CD4-positive, alpha-beta T cell (primary cell): ENCODE data around the gene ATG10. TPM values are rescaled to one million over a fixed set of nuclear protein-coding genes. Genes with fewer than 3 reads are reported as not detected.

Source experiments
- ATAC-seq: fragments of 200-7000 bp; cut with Tn5 transposase; one replicate; pipeline ENCODE4 v1.10.0; 2022; ENCODE audit warnings: mild to moderate bottlenecking; ENCODE audit not compliant: poor library complexity
- CTCF ChIA-PET: fragments of 350-600 bp; sonication (Branson Sonifier 250); formaldehyde crosslinking; loops from one replicate; lab custom pipeline; 2021; ENCODE audit warnings: antibody characterized with exemption, inconsistent platforms; lab: Charles Lee
- POLR2A ChIA-PET: fragments of 350-600 bp; sonication (Branson Sonifier 250); formaldehyde crosslinking; loops from one replicate; lab custom pipeline; 2021; ENCODE audit warnings: antibody characterized with exemption, inconsistent platforms; lab: Charles Lee
- DNase-seq, 14 experiments: peaks; one replicate each; pipeline ENCODE4 v3.0.0-alpha.2; 2013 to 2020; ENCODE audit warnings: mixed read lengths in 2 of 14
- H3K27ac ChIP-seq, 2 donors: one replicate each; pipeline versions ENCODE4 v1.5.1 to v1.7.0; 2013; ENCODE audit warnings: low read length in 2 of 2, low read depth in 1 of 2, mild to moderate bottlenecking in 1 of 2
- H3K27me3 ChIP-seq, 2 experiments: 1 replicate in 1 of 2; 2 replicates in 1 of 2; pipeline versions ENCODE4 v1.6.1 to v1.7.0; 2013; ENCODE audit warnings: low read length in 2 of 2, control low read depth in 1 of 2, mild to moderate bottlenecking in 1 of 2, moderate library complexity in 1 of 2; ENCODE audit not compliant: insufficient read depth in 2 of 2, control insufficient read depth in 1 of 2
- H3K36me3 ChIP-seq: one replicate; pipeline ENCODE4 v1.6.1; 2013; ENCODE audit warnings: low read length, control low read depth; ENCODE audit not compliant: insufficient read depth
- H3K4me1 ChIP-seq: one replicate; pipeline ENCODE4 v1.6.1; 2013; ENCODE audit warnings: low read length, control low read depth; ENCODE audit not compliant: insufficient read depth
- H3K4me3 ChIP-seq: one replicate; pipeline ENCODE4 v1.5.1; 2013; ENCODE audit warnings: mild to moderate bottlenecking, low read length, moderate library complexity
- H3K9me3 ChIP-seq, 2 experiments: 1 replicate in 1 of 2; 2 replicates in 1 of 2; pipeline versions ENCODE4 v1.6.1 to v1.7.0; 2013; ENCODE audit warnings: low read length in 2 of 2, mild to moderate bottlenecking in 2 of 2, control low read depth in 1 of 2, moderate library complexity in 1 of 2; ENCODE audit not compliant: control insufficient read depth in 1 of 2, insufficient read depth in 1 of 2
- H3K27ac Mint-ChIP-seq: one replicate; pipeline ENCODE4 v1.8.0; 2020; ENCODE audit warnings: mixed read lengths
- H3K27me3 Mint-ChIP-seq: one replicate; pipeline ENCODE4 v1.8.0; 2021; ENCODE audit warnings: mixed read lengths
- H3K36me3 Mint-ChIP-seq: one replicate; pipeline ENCODE4 v1.8.0; 2021; ENCODE audit warnings: low read depth, mixed read lengths
- H3K4me1 Mint-ChIP-seq: one replicate; pipeline ENCODE4 v1.8.0; 2021; ENCODE audit warnings: low read depth, mixed read lengths
- H3K4me3 Mint-ChIP-seq: one replicate; pipeline ENCODE4 v1.8.0; 2020; ENCODE audit warnings: mild to moderate bottlenecking, mixed read lengths
- H3K9me3 Mint-ChIP-seq: one replicate; pipeline ENCODE4 v1.8.0; 2020; ENCODE audit warnings: mixed read lengths
- intact Hi-C, 2 experiments: fragments of 100-400 bp; cut with DNase I in 1 of 2; cut with micrococcal nuclease in 1 of 2; formaldehyde crosslinking; loops; one replicate each; pipeline versions ENCODE4 v1.15.1 to v1.9.0; 2023 to 2025; cut with DNase I, micrococcal nuclease
- total RNA-seq, 174 experiments: library from RNA in 2 of 174; stranded (reverse) in 2 of 174; gene quantifications; one replicate each; pipeline ENCODE4 v1.2.3 and lab custom pipeline; 2021 to 2026
- TF ChIP-seq, protein P1 (sequence below): fragments of 200-600 bp; IDR thresholded peaks from one replicate; pipeline ENCODE4 v1.8.0; 2022; ENCODE audit warnings: antibody characterized with exemption, mild to moderate bottlenecking

Gene ATG10
- total RNA-seq, 2 experiments from 2014 or later, result 4.7 to 5.3 TPM

DNA sequence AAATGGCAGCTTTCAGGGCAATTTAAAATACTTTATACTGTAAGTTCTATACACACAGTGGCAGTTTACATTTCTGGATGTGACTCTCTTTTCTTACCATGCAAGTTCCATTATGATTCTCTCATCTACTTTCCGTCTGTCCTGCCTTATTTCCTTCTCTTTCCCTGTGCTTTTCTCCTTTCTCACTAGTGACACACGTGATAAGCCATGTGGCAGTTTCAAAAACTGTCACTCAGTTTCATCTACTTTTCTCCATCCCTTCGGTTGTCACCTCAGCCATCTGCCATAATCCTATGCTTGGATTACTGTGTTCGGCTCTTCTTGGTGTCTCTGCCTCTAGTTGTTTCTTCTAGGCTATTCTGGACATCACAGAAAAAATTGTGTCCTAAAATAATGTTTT is 46.8 kb upstream of the ATG10 start:
- no peak overlapping the region for H3K27ac Mint-ChIP-seq
- no peaks in the 10 kb centered on the region for H3K9me3 ChIP-seq
- H3K36me3 Mint-ChIP-seq, result no peaks in the 10 kb centered on the region
- no peaks in the 10 kb centered on the region for H3K4me1 Mint-ChIP-seq
- no peaks in the 10 kb centered on the region for H3K36me3 ChIP-seq
- CTCF ChIA-PET, result no interaction called here
- H3K4me3 ChIP-seq, result no peak overlapping the region
- no peak overlapping the region for H3K27ac ChIP-seq
- DNase-seq (no peak), ATAC-seq (no peak)
- H3K27me3 Mint-ChIP-seq, result no peaks in the 10 kb centered on the region
- TF ChIP-seq, protein P1, sequence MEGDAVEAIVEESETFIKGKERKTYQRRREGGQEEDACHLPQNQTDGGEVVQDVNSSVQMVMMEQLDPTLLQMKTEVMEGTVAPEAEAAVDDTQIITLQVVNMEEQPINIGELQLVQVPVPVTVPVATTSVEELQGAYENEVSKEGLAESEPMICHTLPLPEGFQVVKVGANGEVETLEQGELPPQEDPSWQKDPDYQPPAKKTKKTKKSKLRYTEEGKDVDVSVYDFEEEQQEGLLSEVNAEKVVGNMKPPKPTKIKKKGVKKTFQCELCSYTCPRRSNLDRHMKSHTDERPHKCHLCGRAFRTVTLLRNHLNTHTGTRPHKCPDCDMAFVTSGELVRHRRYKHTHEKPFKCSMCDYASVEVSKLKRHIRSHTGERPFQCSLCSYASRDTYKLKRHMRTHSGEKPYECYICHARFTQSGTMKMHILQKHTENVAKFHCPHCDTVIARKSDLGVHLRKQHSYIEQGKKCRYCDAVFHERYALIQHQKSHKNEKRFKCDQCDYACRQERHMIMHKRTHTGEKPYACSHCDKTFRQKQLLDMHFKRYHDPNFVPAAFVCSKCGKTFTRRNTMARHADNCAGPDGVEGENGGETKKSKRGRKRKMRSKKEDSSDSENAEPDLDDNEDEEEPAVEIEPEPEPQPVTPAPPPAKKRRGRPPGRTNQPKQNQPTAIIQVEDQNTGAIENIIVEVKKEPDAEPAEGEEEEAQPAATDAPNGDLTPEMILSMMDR, result no peak
- POLR2A ChIA-PET, result no interaction called here
- no peak overlapping the region for H3K4me3 Mint-ChIP-seq
- H3K27me3 ChIP-seq, result no peaks in the 10 kb centered on the region
- intact Hi-C loops, result no loop called here
- no peaks in the 10 kb centered on the region for H3K4me1 ChIP-seq
- H3K9me3 Mint-ChIP-seq, result no peaks in the 10 kb centered on the region

DNA sequence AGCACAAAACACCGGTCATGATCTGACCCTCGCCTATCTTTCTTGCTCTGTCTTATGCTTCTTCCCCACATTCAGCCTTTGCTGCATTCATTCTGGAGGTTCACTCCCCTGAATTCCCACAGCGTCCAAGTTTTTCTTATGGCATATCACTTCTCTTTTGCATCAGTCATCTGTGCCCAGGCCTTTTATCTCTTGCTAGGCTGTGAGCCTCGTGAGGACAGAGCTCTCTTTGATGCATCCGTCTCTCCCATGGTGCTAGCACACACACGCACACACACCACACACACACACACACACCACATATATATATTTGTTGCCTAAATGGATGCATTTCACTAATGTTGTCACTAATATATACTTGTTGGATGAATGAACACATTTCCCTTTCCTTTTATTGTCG is 45.8 kb upstream of the ATG10 start:
- CTCF ChIA-PET, result no interaction called here
- H3K4me1 Mint-ChIP-seq, result no peaks in the 10 kb centered on the region
- H3K27me3 ChIP-seq, result no peaks in the 10 kb centered on the region
- H3K27me3 Mint-ChIP-seq, result no peaks in the 10 kb centered on the region
- ATAC-seq (no peak), DNase-seq (no peak)
- H3K4me3 ChIP-seq, result no peak overlapping the region
- POLR2A ChIA-PET, result no interaction called here
- intact Hi-C loops, result no loop called here
- H3K27ac Mint-ChIP-seq, result no peak overlapping the region
- TF ChIP-seq, protein P1, result no peak
- no peak overlapping the region for H3K4me3 Mint-ChIP-seq
- no peaks in the 10 kb centered on the region for H3K9me3 Mint-ChIP-seq
- no peaks in the 10 kb centered on the region for H3K9me3 ChIP-seq
- no peaks in the 10 kb centered on the region for H3K4me1 ChIP-seq
- no peak overlapping the region for H3K27ac ChIP-seq
- H3K36me3 ChIP-seq, result no peaks in the 10 kb centered on the region
- H3K36me3 Mint-ChIP-seq, result no peaks in the 10 kb centered on the region

DNA sequence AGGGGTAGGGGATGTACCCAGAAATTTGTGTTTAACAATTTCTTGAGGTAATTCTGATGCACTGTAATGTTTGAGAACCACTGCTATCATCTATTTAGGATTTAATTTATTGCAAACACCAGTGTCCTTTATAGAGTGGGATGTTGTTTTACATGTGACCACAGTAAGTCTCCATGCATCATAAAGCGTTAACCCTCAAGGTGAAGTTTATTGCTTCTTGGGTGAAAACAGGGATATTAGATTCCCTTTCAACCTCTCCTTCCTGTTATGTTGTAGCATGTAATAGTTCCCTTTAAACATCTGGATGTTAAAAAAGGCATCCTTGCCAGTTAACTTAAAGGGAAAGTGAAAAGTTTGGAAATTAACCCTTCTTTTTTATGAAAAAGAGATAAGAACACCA is 35.8 kb upstream of the ATG10 start:
- DNase-seq, result no peak
- no peaks in the 10 kb centered on the region for H3K27me3 Mint-ChIP-seq
- ATAC-seq, result no peak
- H3K27ac Mint-ChIP-seq, result no peak overlapping the region
- TF ChIP-seq, protein P1, result no peak
- CTCF ChIA-PET, result no interaction called here
- Histone ChIP-seq H3K4me3 (no peak overlapping the region), H3K27me3 (no peaks in the 10 kb centered on the region), H3K4me1 (no peaks in the 10 kb centered on the region), H3K9me3 (peaks cover 0 to 4% of the 10 kb centered on the region in 2 experiments), H3K27ac (no peak overlapping the region), H3K36me3 (no peaks in the 10 kb centered on the region)
- POLR2A ChIA-PET, result no interaction called here
- H3K36me3 Mint-ChIP-seq, result no peaks in the 10 kb centered on the region
- H3K9me3 Mint-ChIP-seq, result no peaks in the 10 kb centered on the region
- no peaks in the 10 kb centered on the region for H3K4me1 Mint-ChIP-seq
- intact Hi-C loops, result no loop called here
- H3K4me3 Mint-ChIP-seq, result no peak overlapping the region
